ENCODE data around the gene TSFM. TPM values are rescaled to one million over a fixed set of nuclear protein-coding genes. Genes with fewer than 3 reads are reported as not detected.

The TSFM gene
- total RNA-seq, 5 donors from 2014 or later (not counting 1 experiment from before 2014, with no cell fraction given) = 15.5 to 21.5 (median 20.2) TPM

Other genes with a start within 250 kb of the TSFM start
- gene DCTN2, start 235.6 kb upstream of the TSFM start, total RNA-seq = 10 to 100 TPM; 60.1 to 81.9 (median 71.5) TPM
- 1 to 10 TPM in 2 of 5 donors, under 1 TPM in 3; 0.83 to 1.8 (median 0.92) TPM for gene KIF5A, start 232.7 kb upstream of the TSFM start, total RNA-seq
- gene PIP4K2C, start 191.6 kb upstream of the TSFM start, total RNA-seq = 10 to 100 TPM; 21.7 to 30.9 (median 27.9) TPM
- 10 to 100 TPM; 27.1 to 37.2 (median 30.4) TPM for gene DTX3, start 178.0 kb upstream of the TSFM start, total RNA-seq
- 1 to 10 TPM in 1 of 5 donors, under 1 TPM in 4; 0.67 to 1.4 (median 0.84) TPM for gene ARHGEF25, start 171.4 kb upstream of the TSFM start, total RNA-seq
- gene B4GALNT1, start 149.6 kb upstream of the TSFM start, total RNA-seq = under 1 TPM in 3 of 5 donors, not detected in 2; 0.16 to 0.54 (median 0.26) TPM
- 100 to 1,000 TPM; 135 to 181 (median 164) TPM for gene OS9, start 88.7 kb upstream of the TSFM start, total RNA-seq
- gene AGAP2, start 44.0 kb upstream of the TSFM start, total RNA-seq = 10 to 100 TPM; 43.2 to 74.6 (median 66.4) TPM
- gene TSPAN31, start 37.7 kb upstream of the TSFM start, total RNA-seq = 10 to 100 TPM; 12.8 to 25.6 (median 15.5) TPM
- gene CDK4, start 30.5 kb upstream of the TSFM start, total RNA-seq = 10 to 100 TPM; 24.1 to 53.9 (median 46.2) TPM
- 10 to 100 TPM; 45.4 to 72.9 (median 71.7) TPM for gene MARCHF9, start 27.7 kb upstream of the TSFM start, total RNA-seq
- gene CYP27B1, start 15.7 kb upstream of the TSFM start, total RNA-seq = 1 to 10 TPM in 3 of 5 donors, under 1 TPM in 2; 0.76 to 2.1 (median 1.2) TPM
- 10 to 100 TPM; 10.3 to 17.4 (median 14.5) TPM for gene METTL1, start 10.7 kb upstream of the TSFM start, total RNA-seq
- 1 to 10 TPM; 2.4 to 5.1 (median 3.4) TPM for gene EEF1AKMT3, start 10.2 kb upstream of the TSFM start, total RNA-seq
- gene AVIL, start 35.9 kb downstream of the TSFM start, total RNA-seq = 10 to 100 TPM in 1 of 5 donors, 1 to 10 TPM in 4; 2.2 to 12.3 (median 8.9) TPM
- gene CTDSP2, start 63.9 kb downstream of the TSFM start, total RNA-seq = 100 to 1,000 TPM; 132 to 246 (median 234) TPM
- 1 to 10 TPM; 3.1 to 9.7 (median 7.7) TPM for gene ATP23, start 158.8 kb downstream of the TSFM start, total RNA-seq